H1 (cell line): ENCODE results near the gene MYADM. TPM values are rescaled to one million over a fixed set of nuclear protein-coding genes. Genes with fewer than 3 reads are reported as not detected.

Experiments
- CTCF ChIA-PET: fragments of 300-600 bp; sonication (Branson Sonifier 250); formaldehyde crosslinking; loops from one replicate; lab custom pipeline; 2021; ENCODE audit not compliant: partially characterized antibody; lab: Charles Lee
- POLR2A ChIA-PET: fragments of 300-600 bp; sonication (Branson Sonifier 250); formaldehyde crosslinking; loops from one replicate; lab custom pipeline; 2021; ENCODE audit warnings: inconsistent platforms; ENCODE audit not compliant: partially characterized antibody; lab: Charles Lee
- DNase-seq, 2 experiments: peaks; one replicate each; pipeline versions ENCODE4 v3.0.0 to v3.0.0-alpha.2; 2010 to 2022; ENCODE audit warnings: low spot score in 2 of 2, low read depth in 1 of 2, mixed read lengths in 1 of 2
- FAIRE-seq: peaks from 2 replicates; lab custom pipeline; 2011; peaks lifted over from hg19 to GRCh38; lab: Jason Lieb, UNC
- H2AFZ ChIP-seq: 2 replicates; pipeline ENCODE4 v1.8.1; 2012; ENCODE audit warnings: low read length, inconsistent platforms
- H2AK5ac ChIP-seq: 2 replicates; pipeline ENCODE4 v1.6.1; 2013; ENCODE audit warnings: low read depth, low read length
- H2BK120ac ChIP-seq: replicated peaks from 2 replicates; pipeline ENCODE3; 2013; ENCODE audit warnings: low read depth, low read length, inconsistent platforms
- H2BK12ac ChIP-seq: 2 replicates; pipeline ENCODE4 v1.6.1; 2013; ENCODE audit warnings: low read depth, low read length
- H2BK15ac ChIP-seq: 2 replicates; pipeline ENCODE4 v1.6.1; 2013; ENCODE audit warnings: low read length
- H2BK20ac ChIP-seq: 2 replicates; pipeline ENCODE4 v1.6.1; 2013; ENCODE audit warnings: low read length
- H2BK5ac ChIP-seq: 2 replicates; pipeline ENCODE4 v1.6.1; 2013; ENCODE audit warnings: low read depth, low read length
- H3K14ac ChIP-seq: 2 replicates; pipeline ENCODE4 v1.6.1; 2013; ENCODE audit warnings: inconsistent platforms; ENCODE audit not compliant: insufficient read length
- H3K18ac ChIP-seq: 2 replicates; pipeline ENCODE4 v1.6.1; 2013; ENCODE audit warnings: low read length; ENCODE audit errors: extremely low read depth
- H3K23ac ChIP-seq: 2 replicates; pipeline ENCODE4 v1.6.1; 2013; ENCODE audit warnings: inconsistent platforms; ENCODE audit not compliant: insufficient read length
- H3K23me2 ChIP-seq: 2 replicates; pipeline ENCODE4 v1.6.1; 2013; ENCODE audit warnings: low read depth, low read length
- H3K27ac ChIP-seq: 2 replicates; pipeline ENCODE4 v1.6.1; 2011; ENCODE audit warnings: low read depth, low read length, inconsistent platforms
- H3K27me3 ChIP-seq, 4 experiments: replicated peaks in 1 of 4; 1 replicate in 1 of 4; 2 replicates in 3 of 4; pipeline versions ENCODE4 v1.6.1 to v1.8.1; 2011 to 2013; ENCODE audit warnings: low read length in 3 of 4, mild to moderate bottlenecking in 3 of 4, inconsistent platforms in 2 of 4, mixed read lengths in 2 of 4, moderate library complexity in 1 of 4; ENCODE audit not compliant: control insufficient read depth in 3 of 4, insufficient read depth in 3 of 4; ENCODE audit errors: extremely low read depth in 1 of 4
- H3K36me3 ChIP-seq, 4 experiments: 2 replicates each; pipeline versions ENCODE4 v1.6.1 to v1.8.1; 2011 to 2013; ENCODE audit warnings: mild to moderate bottlenecking in 4 of 4, low read length in 3 of 4, moderate library complexity in 2 of 4, control low read depth in 1 of 4, inconsistent platforms in 1 of 4; ENCODE audit not compliant: insufficient read depth in 4 of 4, control insufficient read depth in 2 of 4
- H3K4ac ChIP-seq: replicated peaks from 2 replicates; pipeline ENCODE3; 2013; ENCODE audit warnings: low read length, low read depth, mixed read lengths, inconsistent platforms; ENCODE audit not compliant: insufficient read length
- H3K4me1 ChIP-seq, 4 experiments: replicated peaks in 1 of 4; 1 replicate in 1 of 4; 2 replicates in 3 of 4; pipeline versions ENCODE4 v1.6.1 to v1.8.1; 2011 to 2013; ENCODE audit warnings: low read length in 3 of 4, inconsistent platforms in 2 of 4, mixed read lengths in 1 of 4; ENCODE audit not compliant: insufficient read depth in 4 of 4, control insufficient read depth in 3 of 4
- H3K4me2 ChIP-seq, 2 experiments: 2 replicates each; pipeline versions ENCODE4 v1.6.1 to v1.8.1; 2011 to 2013; ENCODE audit warnings: low read depth in 2 of 2, low read length in 2 of 2, control low read depth in 1 of 2, inconsistent platforms in 1 of 2, mild to moderate bottlenecking in 1 of 2; ENCODE audit not compliant: insufficient read depth in 1 of 2
- H3K4me3 ChIP-seq, 4 experiments: fragments of 200-600, 300-600 bp in 1 of 4; sonication (generic), shearing (Covaris generic), sonication (Bioruptor Twin) in 1 of 4; 2 replicates each; pipeline versions ENCODE4 v1.5.1 to v1.8.1; 2011 to 2016; ENCODE audit warnings: low read length in 4 of 4, low read depth in 3 of 4, control low read depth in 2 of 4, inconsistent platforms in 2 of 4, mild to moderate bottlenecking in 2 of 4, mixed read lengths in 1 of 4, moderate library complexity in 1 of 4; ENCODE audit not compliant: insufficient read depth in 2 of 4; ENCODE audit errors: extremely low read depth in 1 of 4
- H3K56ac ChIP-seq: replicated peaks from 2 replicates; pipeline ENCODE3; 2013; ENCODE audit warnings: low read depth, mild to moderate bottlenecking, mixed read lengths, low read length, inconsistent platforms; ENCODE audit not compliant: insufficient read length
- H3K79me1 ChIP-seq: 2 replicates; pipeline ENCODE4 v1.6.1; 2013; ENCODE audit warnings: low read depth, low read length, control low read depth
- H3K79me2 ChIP-seq, 2 experiments: 2 replicates each; pipeline versions ENCODE4 v1.6.1 to v1.8.1; 2012 to 2013; ENCODE audit warnings: low read length in 2 of 2, mild to moderate bottlenecking in 2 of 2, inconsistent platforms in 1 of 2; ENCODE audit not compliant: insufficient read depth in 2 of 2, control insufficient read depth in 1 of 2
- H3K9ac ChIP-seq, 4 experiments: replicated peaks in 1 of 4; 1 replicate in 1 of 4; 2 replicates in 3 of 4; pipeline versions ENCODE4 v1.6.1 to v1.8.1; 2011 to 2013; ENCODE audit warnings: low read depth in 3 of 4, low read length in 3 of 4, control low read depth in 2 of 4, mild to moderate bottlenecking in 2 of 4, moderate library complexity in 2 of 4, inconsistent platforms in 1 of 4; ENCODE audit errors: extremely low read depth in 1 of 4
- H3K9me3 ChIP-seq, 2 experiments: 2 replicates each; pipeline versions ENCODE4 v1.6.1 to v1.8.1; 2012 to 2013; ENCODE audit warnings: mild to moderate bottlenecking in 2 of 2, moderate library complexity in 2 of 2, control low read depth in 1 of 2, inconsistent platforms in 1 of 2, low read depth in 1 of 2, low read length in 1 of 2, mixed read lengths in 1 of 2; ENCODE audit not compliant: insufficient read depth in 2 of 2
- H4K20me1 ChIP-seq, 2 experiments: replicated peaks in 1 of 2; 2 replicates each; pipeline versions ENCODE3 to v1.8.1; 2011 to 2013; ENCODE audit warnings: inconsistent platforms in 2 of 2, low read length in 2 of 2, mild to moderate bottlenecking in 1 of 2; ENCODE audit not compliant: insufficient read depth in 2 of 2, control insufficient read depth in 1 of 2
- H4K5ac ChIP-seq: 2 replicates; pipeline ENCODE4 v1.6.1; 2013; ENCODE audit warnings: low read length, low read depth, mixed read lengths, inconsistent platforms; ENCODE audit not compliant: insufficient read length
- H4K8ac ChIP-seq: 2 replicates; pipeline ENCODE4 v1.8.0; 2013; ENCODE audit warnings: mild to moderate bottlenecking, moderate library complexity, low read length, inconsistent platforms; ENCODE audit not compliant: insufficient read depth; ENCODE audit errors: extremely low read depth
- H4K91ac ChIP-seq: replicated peaks from 2 replicates; pipeline ENCODE3; 2013; ENCODE audit warnings: low read length, mixed read lengths, inconsistent platforms; ENCODE audit not compliant: insufficient read length
- CBX8 ChIP-seq: fragments of 300-800, 300-1000 bp; sonication (generic); IDR thresholded peaks from 2 replicates; pipeline ENCODE4 v1.7.1; 2016; ENCODE audit warnings: low read depth, low read length, borderline replicate concordance
- E2F6 ChIP-seq: IDR thresholded peaks from 2 replicates; pipeline ENCODE4 v1.6.1; 2012; ENCODE audit warnings: inconsistent platforms
- GABPA ChIP-seq: IDR thresholded peaks from 2 replicates; pipeline ENCODE4 v1.6.1; 2011; ENCODE audit warnings: mild to moderate bottlenecking, low read length, moderate library complexity, borderline replicate concordance; ENCODE audit not compliant: insufficient read depth
- KDM4A ChIP-seq: IDR thresholded peaks from one replicate; pipeline ENCODE4 v1.7.1; 2012; ENCODE audit warnings: low read depth, mild to moderate bottlenecking, moderate library complexity, low read length, inconsistent platforms; ENCODE audit not compliant: severe bottlenecking
- RNF2 ChIP-seq: fragments of 200-900, 300-1000 bp; sonication (generic); IDR thresholded peaks from 2 replicates; pipeline ENCODE4 v1.7.1; 2016; ENCODE audit warnings: borderline replicate concordance, low read depth, mild to moderate bottlenecking, antibody characterized with exemption, low read length; ENCODE audit not compliant: poor library complexity, severe bottlenecking; ENCODE audit errors: missing control alignments
- SIX5 ChIP-seq: IDR thresholded peaks from 2 replicates; pipeline ENCODE4 v1.6.1; 2011; ENCODE audit warnings: mild to moderate bottlenecking, low read depth, low read length
- USF2 ChIP-seq: IDR thresholded peaks from 2 replicates; pipeline ENCODE4 v1.6.1; 2011; ENCODE audit warnings: low read length, improper control_type of control experiment
- WGBS, 2 experiments: shearing (Covaris generic) in 1 of 2; methylation state at CpG; one replicate each; pipeline versions ENCODE4 v1.1.6 to v1.1.7; 2013 to 2015; ENCODE audit warnings: low lambda C conversion rate in 2 of 2, mixed read lengths in 2 of 2, inconsistent platforms in 1 of 2, low coverage in 1 of 2, missing lambda C conversion rate in 1 of 2; ENCODE audit not compliant: insufficient replicate concordance in 2 of 2, insufficient coverage in 1 of 2, insufficient read length in 1 of 2; ENCODE audit errors: extremely low coverage in 1 of 2, missing lambda C conversion rate in 1 of 2; 5-methylcytosine and 5-hydroxymethylcytosine counted together
- polyA plus RNA-seq, 7 experiments: library from polyadenylated mRNA; depleted of rRNA in 3 of 7; stranded (reverse) in 5 of 7; unstranded in 2 of 7; fragments of >200 nt in 5 of 7; fragments of 200-250 nt in 2 of 7; gene quantifications; 1 replicate in 5 of 7; 2 replicates in 1 of 7; 4 replicates in 1 of 7; pipeline versions ENCODE4 v1.2.1 to v1.2.3, GENCODE V29; 2011 to 2013; ENCODE audit warnings: missing spikeins in 2 of 7, mixed read lengths in 2 of 7
- total RNA-seq: library from RNA; stranded (reverse); fragmentation: NEBNext Ultra II Directional; extraction: Animal tissue kit (Norgen Biotek cat#: 25700); gene quantifications from 2 replicates; pipeline ENCODE4 v1.2.1, GENCODE V29; 2021
- TF ChIP-seq, protein P1 (sequence below): IDR thresholded peaks from 2 replicates; pipeline ENCODE4 v1.6.1; 2012; ENCODE audit warnings: inconsistent platforms

The MYADM gene
- total and polyA plus RNA-seq, 2 of the 8 experiments (the other 6 are each of a cell fraction or from before 2014, with no cell fraction given): 70.1 to 74.2 TPM

DNA sequence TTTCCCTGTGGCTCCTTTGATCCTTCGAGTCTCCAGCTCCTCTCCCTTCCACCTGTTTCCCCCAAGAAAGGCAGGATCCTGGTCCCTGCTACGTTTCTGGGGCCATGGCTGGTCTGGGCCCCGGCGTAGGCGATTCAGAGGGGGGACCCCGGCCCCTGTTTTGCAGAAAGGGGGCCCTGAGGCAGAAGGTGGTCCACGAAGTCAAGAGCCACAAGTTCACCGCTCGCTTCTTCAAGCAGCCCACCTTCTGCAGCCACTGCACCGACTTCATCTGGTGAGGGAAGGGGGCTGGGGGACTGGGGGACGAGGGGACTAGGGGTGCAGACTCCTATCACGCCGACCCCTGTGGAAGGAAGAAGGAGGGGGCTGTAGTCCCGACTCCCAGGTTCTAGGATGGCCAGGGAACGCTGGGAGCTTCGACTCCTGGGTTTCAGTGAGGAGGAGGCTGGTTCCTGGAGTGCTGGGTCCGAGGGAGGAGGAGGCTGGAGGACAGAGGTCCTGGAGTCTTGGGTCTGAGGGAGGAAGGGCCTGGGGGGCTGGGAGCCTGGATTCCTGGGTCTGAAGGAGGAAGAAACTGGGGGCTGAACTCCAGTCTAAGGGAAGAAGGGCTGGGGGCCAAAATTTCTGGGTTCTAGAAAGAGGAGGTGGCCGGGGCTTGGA, 14.8 kb downstream of the MYADM start:
- 4% methylated on average over 9 of the region's 18 CpGs; no CpG with 5 or more reads in 1 of the 2 experiments for WGBS, 2 experiments
- H2BK120ac ChIP-seq: no peak overlapping the region
- peaks cover 0 to 11% (median 3%) of the 10 kb centered on the region in 4 experiments; a peak in 4 of 7 replicates for H3K27me3 ChIP-seq
- H2BK5ac ChIP-seq: no peak overlapping the region
- H3K14ac ChIP-seq: no peak overlapping the region
- no peak overlapping the region for H3K4ac ChIP-seq
- DNase-seq (peak in 1 of 2 experiments; percentile 63), FAIRE-seq (no peak)
- H2AFZ ChIP-seq: no peak overlapping the region
- no peaks in the 10 kb centered on the region for H3K79me2 ChIP-seq
- peaks cover 3 to 26% (median 8%) of the 10 kb centered on the region in 4 experiments for H3K4me1 ChIP-seq
- H2BK12ac ChIP-seq: 0 out of 2 replicates have a peak overlapping the region, but pooled peaks have one; percentile 50
- H3K23me2 ChIP-seq: peaks cover 24% of the 10 kb centered on the region
- peak overlapping the region; percentile 98 to 100 for H3K4me2 ChIP-seq
- H4K5ac ChIP-seq: no peak overlapping the region
- H3K23ac ChIP-seq: no peak overlapping the region
- no peaks in the 10 kb centered on the region for H3K9me3 ChIP-seq
- H3K9ac ChIP-seq: no peak overlapping the region
- peak overlapping the region; percentile 65 for H3K56ac ChIP-seq
- no peak overlapping the region for H3K27ac ChIP-seq
- no peaks in the 10 kb centered on the region; a peak in 1 of 8 replicates for H3K36me3 ChIP-seq
- H2BK15ac ChIP-seq: no peak overlapping the region
- 0 out of 2 replicates have a peak overlapping the region, but pooled peaks have one; percentile 5 for H4K8ac ChIP-seq
- ChIA-PET CTCF (interaction anchor here (0.6 to 4.0 kb wide), 15 partner anchors 9 to 237 kb away, joined by 3 to 24 read pairs (median 5); no protein-coding TSS in a partner anchor), POLR2A (interaction anchor here (0.8 to 4.7 kb wide), 10 partner anchors 9 to 94 kb away, joined by 3 to 61 read pairs (median 4); partner anchors contain the start of gene MYADM)
- peak overlapping the region; percentile 78 for H3K18ac ChIP-seq
- H4K20me1 ChIP-seq: no peaks in the 10 kb centered on the region
- H4K91ac ChIP-seq: peak overlapping the region; percentile 81
- H2BK20ac ChIP-seq: no peak overlapping the region
- no peaks in the 10 kb centered on the region for H3K79me1 ChIP-seq
- peak overlapping the region; percentile 48 to 77 (median 54) for H3K4me3 ChIP-seq
- no peak overlapping the region for H2AK5ac ChIP-seq
- no peak for TF ChIP-seq SIX5
- TF ChIP-seq, protein P1, sequence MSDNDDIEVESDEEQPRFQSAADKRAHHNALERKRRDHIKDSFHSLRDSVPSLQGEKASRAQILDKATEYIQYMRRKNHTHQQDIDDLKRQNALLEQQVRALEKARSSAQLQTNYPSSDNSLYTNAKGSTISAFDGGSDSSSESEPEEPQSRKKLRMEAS: no peak
- TF ChIP-seq CBX8: no peak
- no peak for TF ChIP-seq USF2
- 0 out of 2 replicates have a peak, but pooled peaks have one; percentile 1 for TF ChIP-seq E2F6
- TF ChIP-seq GABPA: no peak
- TF ChIP-seq RNF2: no peak
- TF ChIP-seq KDM4A: peak; percentile 48
